Neural crest cell (in vitro differentiated cells): ENCODE data around the gene FITM2. TPM values are rescaled to one million over a fixed set of nuclear protein-coding genes. Genes with fewer than 3 reads are reported as not detected.

ENCODE experiments used
- DNase-seq: peaks from one replicate; pipeline ENCODE4 v3.0.0; 2021; ENCODE audit warnings: low read depth, mixed read lengths, low spot score
- H3K27ac Mint-ChIP-seq: one replicate; pipeline ENCODE4 v1.8.0; 2021; ENCODE audit warnings: mild to moderate bottlenecking, mixed read lengths; ENCODE audit not compliant: unreplicated experiment
- H3K27me3 Mint-ChIP-seq: 2 replicates; pipeline ENCODE4 v1.8.0; 2021; ENCODE audit warnings: low read depth, mild to moderate bottlenecking, mixed read lengths
- H3K36me3 Mint-ChIP-seq: 2 replicates; pipeline ENCODE4 v1.8.0; 2021; ENCODE audit warnings: low read depth, mild to moderate bottlenecking, mixed read lengths
- H3K4me1 Mint-ChIP-seq: 2 replicates; pipeline ENCODE4 v1.8.0; 2021; ENCODE audit warnings: mixed read lengths
- H3K4me3 Mint-ChIP-seq: one replicate; pipeline ENCODE4 v1.8.0; 2021; ENCODE audit warnings: mild to moderate bottlenecking, mixed read lengths
- H3K9me3 Mint-ChIP-seq: 2 replicates; pipeline ENCODE4 v1.8.0; 2021; ENCODE audit warnings: mixed read lengths
- total RNA-seq: library from RNA; stranded (reverse); gene quantifications from 2 replicates; pipeline ENCODE4 v1.2.1, GENCODE V29; 2021
- TF ChIP-seq, protein P1 (sequence below): fragments of 200-600 bp; sonication (generic); conservative IDR thresholded peaks from 2 replicates; pipeline ENCODE4 v1.5.0; 2021; ENCODE audit warnings: antibody characterized with exemption, mild to moderate bottlenecking

FITM2 gene
- total RNA-seq, 1 donor from 2014 or later, result 6.4 TPM

GRCh38 chr20:44255942-44256341 is 55.1 kb downstream of the FITM2 start:
- no peak for DNase-seq
- no peak overlapping the region for H3K27ac Mint-ChIP-seq
- no peaks in the 10 kb centered on the region for H3K27me3 Mint-ChIP-seq
- H3K4me3 Mint-ChIP-seq, result no peak overlapping the region
- no peaks in the 10 kb centered on the region for H3K9me3 Mint-ChIP-seq
- TF ChIP-seq, protein P1, sequence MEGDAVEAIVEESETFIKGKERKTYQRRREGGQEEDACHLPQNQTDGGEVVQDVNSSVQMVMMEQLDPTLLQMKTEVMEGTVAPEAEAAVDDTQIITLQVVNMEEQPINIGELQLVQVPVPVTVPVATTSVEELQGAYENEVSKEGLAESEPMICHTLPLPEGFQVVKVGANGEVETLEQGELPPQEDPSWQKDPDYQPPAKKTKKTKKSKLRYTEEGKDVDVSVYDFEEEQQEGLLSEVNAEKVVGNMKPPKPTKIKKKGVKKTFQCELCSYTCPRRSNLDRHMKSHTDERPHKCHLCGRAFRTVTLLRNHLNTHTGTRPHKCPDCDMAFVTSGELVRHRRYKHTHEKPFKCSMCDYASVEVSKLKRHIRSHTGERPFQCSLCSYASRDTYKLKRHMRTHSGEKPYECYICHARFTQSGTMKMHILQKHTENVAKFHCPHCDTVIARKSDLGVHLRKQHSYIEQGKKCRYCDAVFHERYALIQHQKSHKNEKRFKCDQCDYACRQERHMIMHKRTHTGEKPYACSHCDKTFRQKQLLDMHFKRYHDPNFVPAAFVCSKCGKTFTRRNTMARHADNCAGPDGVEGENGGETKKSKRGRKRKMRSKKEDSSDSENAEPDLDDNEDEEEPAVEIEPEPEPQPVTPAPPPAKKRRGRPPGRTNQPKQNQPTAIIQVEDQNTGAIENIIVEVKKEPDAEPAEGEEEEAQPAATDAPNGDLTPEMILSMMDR, result no peak
- H3K36me3 Mint-ChIP-seq, result no peaks in the 10 kb centered on the region
- no peaks in the 10 kb centered on the region for H3K4me1 Mint-ChIP-seq

DNA sequence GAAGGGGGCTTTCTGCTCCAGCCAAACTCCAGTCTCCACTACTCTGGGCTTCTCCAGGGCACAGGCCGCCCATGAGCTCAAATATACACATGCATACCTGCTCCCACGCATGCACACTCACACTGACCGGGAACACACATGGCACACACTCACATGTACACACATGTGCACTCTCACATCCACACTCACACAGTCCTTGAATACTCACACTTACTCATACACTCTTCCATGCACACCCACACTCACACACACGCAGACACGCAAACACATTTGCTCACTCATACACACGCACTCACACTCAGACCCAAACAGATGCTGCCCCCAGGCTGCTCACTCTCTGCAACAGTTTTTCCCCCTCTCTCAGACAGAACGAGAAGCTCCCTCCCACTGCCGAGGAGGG is 56.9 kb downstream of the FITM2 start:
- H3K4me3 Mint-ChIP-seq, result no peak overlapping the region
- TF ChIP-seq, protein P1, result no peak
- H3K27me3 Mint-ChIP-seq, result no peaks in the 10 kb centered on the region
- H3K4me1 Mint-ChIP-seq, result no peaks in the 10 kb centered on the region
- H3K27ac Mint-ChIP-seq, result no peak overlapping the region
- no peaks in the 10 kb centered on the region for H3K9me3 Mint-ChIP-seq
- no peaks in the 10 kb centered on the region for H3K36me3 Mint-ChIP-seq
- no peak for DNase-seq

- no peaks in the 10 kb centered on the region for H3K4me1 Mint-ChIP-seq
- no peak for DNase-seq
- H3K9me3 Mint-ChIP-seq, result no peaks in the 10 kb centered on the region
- TF ChIP-seq, protein P1, result no peak
- no peak overlapping the region for H3K27ac Mint-ChIP-seq
- H3K36me3 Mint-ChIP-seq, result no peaks in the 10 kb centered on the region
- H3K27me3 Mint-ChIP-seq, result no peaks in the 10 kb centered on the region
- no peak overlapping the region for H3K4me3 Mint-ChIP-seq
These were observed 57.5 kb downstream of the FITM2 start for GRCh38 chr20:44253528-44253927.

Other genes with a start within 250 kb of the FITM2 start
- 0.07 TPM in 1 of 2 replicates, not detected in the other for gene JPH2, start 124.0 kb downstream of the FITM2 start, total RNA-seq
- gene OSER1, start 100.4 kb downstream of the FITM2 start, total RNA-seq, result 26.6 and 29.8 TPM in 2 replicates
- 10.0 and 10.9 TPM in 2 replicates for gene GDAP1L1, start 63.9 kb downstream of the FITM2 start, total RNA-seq
- gene R3HDML, start 25.8 kb upstream of the FITM2 start, total RNA-seq, result not detected in 2 replicates
- not detected in 2 replicates for gene HNF4A, start 44.5 kb upstream of the FITM2 start, total RNA-seq
- gene TTPAL, start 164.7 kb upstream of the FITM2 start, total RNA-seq, result 20.6 and 22.3 TPM in 2 replicates
- gene SERINC3, start 210.9 kb upstream of the FITM2 start, total RNA-seq, result 31.1 and 32.4 TPM in 2 replicates